OCI-LY7 (cell line): ENCODE measurements around the gene TLE1.

Source experiments
- EZH2phosphoT487 ChIP-seq: fragments of 200-600 bp; sonication (generic); IDR thresholded peaks from 2 replicates; pipeline ENCODE4 v1.6.1; 2018; ENCODE audit warnings: low read depth, borderline replicate concordance, mild to moderate bottlenecking, mixed run types, antibody characterized with exemption, low read length, moderate library complexity, mixed read lengths
- TF ChIP-seq, protein P1 (sequence below): fragments of 200-600 bp; sonication (generic); conservative IDR thresholded peaks from 2 replicates; pipeline ENCODE4 v1.5.1; 2014; ENCODE audit warnings: mild to moderate bottlenecking, antibody characterized with exemption, low read length, moderate library complexity, mixed read lengths

- TF ChIP-seq, protein P1, sequence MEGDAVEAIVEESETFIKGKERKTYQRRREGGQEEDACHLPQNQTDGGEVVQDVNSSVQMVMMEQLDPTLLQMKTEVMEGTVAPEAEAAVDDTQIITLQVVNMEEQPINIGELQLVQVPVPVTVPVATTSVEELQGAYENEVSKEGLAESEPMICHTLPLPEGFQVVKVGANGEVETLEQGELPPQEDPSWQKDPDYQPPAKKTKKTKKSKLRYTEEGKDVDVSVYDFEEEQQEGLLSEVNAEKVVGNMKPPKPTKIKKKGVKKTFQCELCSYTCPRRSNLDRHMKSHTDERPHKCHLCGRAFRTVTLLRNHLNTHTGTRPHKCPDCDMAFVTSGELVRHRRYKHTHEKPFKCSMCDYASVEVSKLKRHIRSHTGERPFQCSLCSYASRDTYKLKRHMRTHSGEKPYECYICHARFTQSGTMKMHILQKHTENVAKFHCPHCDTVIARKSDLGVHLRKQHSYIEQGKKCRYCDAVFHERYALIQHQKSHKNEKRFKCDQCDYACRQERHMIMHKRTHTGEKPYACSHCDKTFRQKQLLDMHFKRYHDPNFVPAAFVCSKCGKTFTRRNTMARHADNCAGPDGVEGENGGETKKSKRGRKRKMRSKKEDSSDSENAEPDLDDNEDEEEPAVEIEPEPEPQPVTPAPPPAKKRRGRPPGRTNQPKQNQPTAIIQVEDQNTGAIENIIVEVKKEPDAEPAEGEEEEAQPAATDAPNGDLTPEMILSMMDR, result no peak
- TF ChIP-seq EZH2phosphoT487, result no peak
These were observed 56.7 kb downstream of the TLE1 start for GRCh38 chr9:81632599-81632998.
